ENCODE measurements around the gene SLC4A11.

DNA sequence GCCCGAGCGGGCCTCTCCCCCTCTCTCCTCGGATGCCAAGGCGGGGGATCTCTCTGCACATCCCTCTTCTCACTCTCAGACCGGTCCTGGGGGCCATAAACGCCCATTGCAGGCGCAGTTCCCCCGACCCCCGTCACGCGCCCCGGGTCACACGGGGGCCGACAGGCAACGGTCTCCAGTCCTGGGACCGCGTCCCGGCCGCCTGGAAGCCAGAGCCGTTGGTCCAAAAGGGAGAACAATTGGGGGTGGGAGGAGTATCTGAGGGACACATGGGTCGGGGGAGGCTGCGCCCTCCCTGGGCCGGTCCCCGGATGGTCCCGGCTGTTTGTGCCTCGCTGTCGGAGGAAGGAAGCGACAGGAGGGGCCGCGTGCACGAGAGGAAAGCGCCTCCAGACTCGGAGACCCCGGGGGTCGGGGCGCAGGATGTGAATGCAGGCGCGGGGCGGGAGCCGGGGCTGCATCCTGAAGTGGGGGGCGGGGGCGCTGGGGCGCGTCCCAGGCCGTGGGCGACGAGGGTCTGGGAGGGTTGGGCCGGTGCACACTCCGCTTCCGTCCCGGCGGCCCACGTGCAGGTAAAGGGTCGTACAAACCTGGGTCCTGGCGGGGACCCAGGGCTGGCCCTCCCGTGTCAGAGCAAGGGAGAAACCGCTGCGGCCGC is 903 bp downstream of the SLC4A11 start:
- TF ChIP-seq, protein P1, sequence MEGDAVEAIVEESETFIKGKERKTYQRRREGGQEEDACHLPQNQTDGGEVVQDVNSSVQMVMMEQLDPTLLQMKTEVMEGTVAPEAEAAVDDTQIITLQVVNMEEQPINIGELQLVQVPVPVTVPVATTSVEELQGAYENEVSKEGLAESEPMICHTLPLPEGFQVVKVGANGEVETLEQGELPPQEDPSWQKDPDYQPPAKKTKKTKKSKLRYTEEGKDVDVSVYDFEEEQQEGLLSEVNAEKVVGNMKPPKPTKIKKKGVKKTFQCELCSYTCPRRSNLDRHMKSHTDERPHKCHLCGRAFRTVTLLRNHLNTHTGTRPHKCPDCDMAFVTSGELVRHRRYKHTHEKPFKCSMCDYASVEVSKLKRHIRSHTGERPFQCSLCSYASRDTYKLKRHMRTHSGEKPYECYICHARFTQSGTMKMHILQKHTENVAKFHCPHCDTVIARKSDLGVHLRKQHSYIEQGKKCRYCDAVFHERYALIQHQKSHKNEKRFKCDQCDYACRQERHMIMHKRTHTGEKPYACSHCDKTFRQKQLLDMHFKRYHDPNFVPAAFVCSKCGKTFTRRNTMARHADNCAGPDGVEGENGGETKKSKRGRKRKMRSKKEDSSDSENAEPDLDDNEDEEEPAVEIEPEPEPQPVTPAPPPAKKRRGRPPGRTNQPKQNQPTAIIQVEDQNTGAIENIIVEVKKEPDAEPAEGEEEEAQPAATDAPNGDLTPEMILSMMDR (IDR thresholded peaks at IDR 0.05) = no peak
- TF ChIP-seq POLR2A (IDR thresholded peaks at IDR 0.05) = no peak
